Skin of body (tissue), 2 donors: ENCODE data around the gene PNMA6E. TPM values are rescaled to one million over a fixed set of nuclear protein-coding genes. Genes with fewer than 3 reads are reported as not detected.

ENCODE experiments used
- DNase-seq: peaks from one replicate; lab custom pipeline; 2025; lab: John Stamatoyannopoulos, UW
- total RNA-seq: library from RNA; depleted of rRNA; stranded (reverse); fragments of >200 nt; gene quantifications from one replicate; pipeline ENCODE4 v1.2.3, GENCODE V29; 2014

PNMA6E gene
- total RNA-seq: not detected

GRCh38 chrX:153401133-153401764 is at the start of gene PNMA6E:
PNMA6E (minus strand) TSS chrX:153401350; CDS start chrX:153398849, 2,501 bp downstream.
- DNase-seq: no peak

GRCh38 chrX:153450949-153451277 is 49.8 kb upstream of the PNMA6E start:
- no peak for DNase-seq

- DNase-seq: no peak
Observed at GRCh38 chrX:153450114-153450948, 49.2 kb upstream of the PNMA6E start.

- DNase-seq: no peak
Observed at GRCh38 chrX:153449368-153450113, 48.4 kb upstream of the PNMA6E start.

- DNase-seq: no peak
Observed at GRCh38 chrX:153448556-153449367, 47.6 kb upstream of the PNMA6E start.

GRCh38 chrX:153447581-153447960 is 46.4 kb upstream of the PNMA6E start:
- DNase-seq: no peak

GRCh38 chrX:153446950-153447580 is 45.9 kb upstream of the PNMA6E start:
- no peak for DNase-seq

- no peak for DNase-seq
Observed at GRCh38 chrX:153446636-153446936, 45.4 kb upstream of the PNMA6E start.

- DNase-seq: no peak
Observed at GRCh38 chrX:153445856-153446635, 44.9 kb upstream of the PNMA6E start, which contains the start of gene TREX2. TREX2 (minus strand) TSS chrX:153446056; CDS start chrX:153445430, 626 bp downstream.

- no peak for DNase-seq
Observed at GRCh38 chrX:153445106-153445855, 44.1 kb upstream of the PNMA6E start.

- no peak for DNase-seq
Observed at GRCh38 chrX:153444333-153445011, 43.3 kb upstream of the PNMA6E start.

- no peak for DNase-seq
Observed at GRCh38 chrX:153443476-153444332, 42.6 kb upstream of the PNMA6E start.

GRCh38 chrX:153442463-153442862 is 41.3 kb upstream of the PNMA6E start:
- DNase-seq: no peak

GRCh38 chrX:153441981-153442380 is 40.8 kb upstream of the PNMA6E start:
- no peak for DNase-seq

GRCh38 chrX:153441296-153441695 is 40.1 kb upstream of the PNMA6E start:
- DNase-seq: no peak

- no peak for DNase-seq
Observed at GRCh38 chrX:153440556-153441135, 39.5 kb upstream of the PNMA6E start.

GRCh38 chrX:153439977-153440376 is 38.8 kb upstream of the PNMA6E start:
- DNase-seq: no peak

- no peak for DNase-seq
Observed at GRCh38 chrX:153438532-153438931, 37.4 kb upstream of the PNMA6E start.
